Ascending aorta (tissue), 2 donors: ENCODE results near the gene EDNRA. TPM values are rescaled to one million over a fixed set of nuclear protein-coding genes. Genes with fewer than 3 reads are reported as not detected.

Experiments
- DNase-seq, 2 donors: peaks; one replicate each; pipeline ENCODE4 v3.0.0-alpha.2; 2019; ENCODE audit warnings: low spot score in 2 of 2
- H3K27ac ChIP-seq, 2 donors: fragments of 200-600 bp; sonication (generic); one replicate each; pipeline ENCODE4 v1.5.1; 2016 to 2017; ENCODE audit warnings: mild to moderate bottlenecking in 1 of 2
- H3K27me3 ChIP-seq: fragments of 200-600 bp; sonication (generic); one replicate; pipeline ENCODE4 v1.5.1; 2017
- H3K36me3 ChIP-seq, 2 donors: fragments of 200-600 bp; sonication (generic); one replicate each; pipeline ENCODE4 v1.5.1; 2016
- H3K4me1 ChIP-seq, 2 donors: fragments of 200-600 bp; sonication (generic); one replicate each; pipeline ENCODE4 v1.5.1; 2016 to 2017; ENCODE audit warnings: mild to moderate bottlenecking in 1 of 2
- H3K4me3 ChIP-seq, 2 donors: fragments of 200-600 bp; sonication (generic); one replicate each; pipeline ENCODE4 v1.5.1; 2016 to 2017; ENCODE audit warnings: mild to moderate bottlenecking in 1 of 2
- H3K9me3 ChIP-seq, 2 donors: fragments of 200-600 bp; sonication (generic); one replicate each; pipeline ENCODE4 v1.5.1; 2016
- CTCF ChIP-seq, 3 experiments: fragments of 200-600 bp in 2 of 3; fragments of 450-650 bp in 1 of 3; sonication (generic) in 2 of 3; IDR thresholded peaks; one replicate each; pipeline ENCODE4 v1.5.1; 2016 to 2019; ENCODE audit warnings: antibody characterized with exemption in 3 of 3, mild to moderate bottlenecking in 1 of 3, moderate library complexity in 1 of 3
- intact Hi-C: fragments of 100-400 bp; cut with DNase I; formaldehyde crosslinking; loops from one replicate; pipeline ENCODE4 v1.15.1; 2023
- total RNA-seq: library from RNA; depleted of rRNA; stranded (reverse); fragments of >200 nt; gene quantifications from one replicate; pipeline ENCODE4 v1.1.0, GENCODE V29; 2016

Gene EDNRA
- total RNA-seq, 1 donor from 2014 or later, result 31.4 TPM

- H3K4me1 ChIP-seq, result peaks cover 0 to under 1% of the 10 kb centered on the region in 2 donors
- no peak overlapping the region for H3K27ac ChIP-seq
- H3K4me3 ChIP-seq, result no peak overlapping the region
- no peak for DNase-seq
- intact Hi-C loops, result no loop called here
- no peaks in the 10 kb centered on the region for H3K9me3 ChIP-seq
- no peak for TF ChIP-seq CTCF (IDR thresholded peaks at IDR 0.05)
- H3K27me3 ChIP-seq, result no peaks in the 10 kb centered on the region
- H3K36me3 ChIP-seq, result no peaks in the 10 kb centered on the region
Measured at GRCh38 chr4:147513091-147513490, 32.2 kb downstream of the EDNRA start.

GRCh38 chr4:147513952-147514351 lies 33.1 kb downstream of the EDNRA start:
- H3K36me3 ChIP-seq, result no peaks in the 10 kb centered on the region
- intact Hi-C loops, result no loop called here
- H3K9me3 ChIP-seq, result no peaks in the 10 kb centered on the region
- no peak overlapping the region for H3K4me3 ChIP-seq
- H3K27ac ChIP-seq, result no peak overlapping the region
- H3K27me3 ChIP-seq, result no peaks in the 10 kb centered on the region
- no peak for DNase-seq
- peaks cover 0 to 3% of the 10 kb centered on the region in 2 donors for H3K4me1 ChIP-seq
- TF ChIP-seq CTCF (IDR thresholded peaks at IDR 0.05), result no peak

GRCh38 chr4:147515220-147515936 lies 34.5 kb downstream of the EDNRA start:
- H3K9me3 ChIP-seq, result no peaks in the 10 kb centered on the region
- H3K27me3 ChIP-seq, result no peaks in the 10 kb centered on the region
- intact Hi-C loops, result no loop called here
- H3K27ac ChIP-seq, result no peak overlapping the region
- H3K4me3 ChIP-seq, result no peak overlapping the region
- no peak for TF ChIP-seq CTCF (IDR thresholded peaks at IDR 0.05)
- H3K36me3 ChIP-seq, result no peaks in the 10 kb centered on the region
- H3K4me1 ChIP-seq, result peaks cover 0 to 3% of the 10 kb centered on the region in 2 donors
- no peak for DNase-seq

- intact Hi-C loops, result no loop called here
Measured at GRCh38 chr4:147516133-147516532, 35.2 kb downstream of the EDNRA start.

GRCh38 chr4:147518086-147518485 lies 37.2 kb downstream of the EDNRA start:
- no peaks in the 10 kb centered on the region for H3K27me3 ChIP-seq
- TF ChIP-seq CTCF (IDR thresholded peaks at IDR 0.05), result no peak
- H3K36me3 ChIP-seq, result no peaks in the 10 kb centered on the region
- intact Hi-C loops, result loop anchor here (2.0 kb wide), 2 partner anchors 73 to 357 kb away; no protein-coding TSS in a partner anchor
- peaks cover 0 to 3% of the 10 kb centered on the region in 2 donors for H3K4me1 ChIP-seq
- DNase-seq, result no peak
- no peak overlapping the region for H3K27ac ChIP-seq
- H3K4me3 ChIP-seq, result no peak overlapping the region
- no peaks in the 10 kb centered on the region for H3K9me3 ChIP-seq

More at GRCh38 chr4:147516133-147516532, 35.2 kb downstream of the EDNRA start:
- H3K27me3 ChIP-seq, result no peaks in the 10 kb centered on the region
- no peak for DNase-seq
- TF ChIP-seq CTCF (IDR thresholded peaks at IDR 0.05), result no peak
- H3K27ac ChIP-seq, result no peak overlapping the region
- peaks cover 0 to 3% of the 10 kb centered on the region in 2 donors for H3K4me1 ChIP-seq
- H3K4me3 ChIP-seq, result no peak overlapping the region
- H3K9me3 ChIP-seq, result no peaks in the 10 kb centered on the region
- H3K36me3 ChIP-seq, result no peaks in the 10 kb centered on the region
